ENCODE measurements around the gene KCNQ1OT1. TPM values are rescaled to one million over a fixed set of nuclear protein-coding genes. Genes with fewer than 3 reads are reported as not detected.

KCNQ1OT1 gene
- total RNA-seq, 2 donors from 2014 or later: 0.77 to 1.5 TPM

DNA sequence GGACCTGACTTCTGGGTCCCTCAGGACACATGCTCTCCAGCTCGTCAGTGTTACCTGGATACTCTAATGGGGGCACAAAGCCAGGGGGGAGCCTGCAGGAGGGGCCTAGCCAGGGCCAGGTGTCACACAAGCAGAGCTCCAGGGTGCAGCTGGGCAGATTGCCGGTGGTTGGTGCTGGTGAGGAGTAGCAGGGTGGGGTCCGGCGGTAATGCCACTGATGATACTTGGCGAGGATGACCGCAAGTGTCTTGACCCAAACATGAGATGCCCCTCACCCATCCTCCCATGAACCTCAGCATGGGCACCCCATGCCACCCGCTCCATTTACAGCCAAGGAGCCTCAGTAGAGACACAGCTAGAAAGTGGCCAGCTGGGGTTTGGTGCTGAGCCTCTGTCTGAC, 15.1 kb upstream of the KCNQ1OT1 start:
- no peak overlapping the region for H3K27ac ChIP-seq
- intact Hi-C loops (cut with DNase I): no loop called here
- DNase-seq: no peak
- H3K4me1 ChIP-seq: no peaks in the 10 kb centered on the region
- no peaks in the 10 kb centered on the region for H3K9me3 ChIP-seq
- H3K27me3 ChIP-seq: no peaks in the 10 kb centered on the region
- H3K36me3 ChIP-seq: no peaks in the 10 kb centered on the region
- TF ChIP-seq, protein P1, sequence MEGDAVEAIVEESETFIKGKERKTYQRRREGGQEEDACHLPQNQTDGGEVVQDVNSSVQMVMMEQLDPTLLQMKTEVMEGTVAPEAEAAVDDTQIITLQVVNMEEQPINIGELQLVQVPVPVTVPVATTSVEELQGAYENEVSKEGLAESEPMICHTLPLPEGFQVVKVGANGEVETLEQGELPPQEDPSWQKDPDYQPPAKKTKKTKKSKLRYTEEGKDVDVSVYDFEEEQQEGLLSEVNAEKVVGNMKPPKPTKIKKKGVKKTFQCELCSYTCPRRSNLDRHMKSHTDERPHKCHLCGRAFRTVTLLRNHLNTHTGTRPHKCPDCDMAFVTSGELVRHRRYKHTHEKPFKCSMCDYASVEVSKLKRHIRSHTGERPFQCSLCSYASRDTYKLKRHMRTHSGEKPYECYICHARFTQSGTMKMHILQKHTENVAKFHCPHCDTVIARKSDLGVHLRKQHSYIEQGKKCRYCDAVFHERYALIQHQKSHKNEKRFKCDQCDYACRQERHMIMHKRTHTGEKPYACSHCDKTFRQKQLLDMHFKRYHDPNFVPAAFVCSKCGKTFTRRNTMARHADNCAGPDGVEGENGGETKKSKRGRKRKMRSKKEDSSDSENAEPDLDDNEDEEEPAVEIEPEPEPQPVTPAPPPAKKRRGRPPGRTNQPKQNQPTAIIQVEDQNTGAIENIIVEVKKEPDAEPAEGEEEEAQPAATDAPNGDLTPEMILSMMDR (IDR thresholded peaks at IDR 0.05): no peak
- H3K4me3 ChIP-seq: no peak overlapping the region
- no peak overlapping the region for H3K9ac ChIP-seq (ENCODE audit: low read depth in 2 of 2, low read length in 2 of 2)

DNA sequence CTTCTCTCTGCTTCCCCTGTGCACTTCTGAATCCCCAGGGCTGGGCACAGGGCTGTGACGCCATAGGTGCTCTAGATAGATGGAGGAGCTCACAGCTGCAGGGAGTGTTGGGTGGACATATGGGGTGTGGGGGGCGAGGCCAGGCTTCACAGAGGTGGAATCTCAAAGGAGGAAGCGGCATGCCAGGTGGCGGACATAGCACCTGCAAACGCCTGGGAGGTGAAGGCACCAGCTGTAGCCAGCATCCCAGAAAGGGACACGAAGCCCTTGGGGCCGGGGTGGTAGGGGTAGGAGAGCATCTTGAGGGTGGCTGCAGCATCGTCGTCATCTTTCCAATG, 14.6 kb upstream of the KCNQ1OT1 start:
- no peak for DNase-seq
- Histone ChIP-seq H3K27ac (no peak overlapping the region), H3K9me3 (no peaks in the 10 kb centered on the region), H3K36me3 (no peaks in the 10 kb centered on the region), H3K27me3 (no peaks in the 10 kb centered on the region), H3K4me3 (no peak overlapping the region), H3K9ac (ENCODE audit: low read depth in 2 of 2, low read length in 2 of 2) (no peak overlapping the region), H3K4me1 (no peaks in the 10 kb centered on the region)
- intact Hi-C loops (cut with DNase I): no loop called here
- TF ChIP-seq, protein P1 (IDR thresholded peaks at IDR 0.05): no peak

DNA sequence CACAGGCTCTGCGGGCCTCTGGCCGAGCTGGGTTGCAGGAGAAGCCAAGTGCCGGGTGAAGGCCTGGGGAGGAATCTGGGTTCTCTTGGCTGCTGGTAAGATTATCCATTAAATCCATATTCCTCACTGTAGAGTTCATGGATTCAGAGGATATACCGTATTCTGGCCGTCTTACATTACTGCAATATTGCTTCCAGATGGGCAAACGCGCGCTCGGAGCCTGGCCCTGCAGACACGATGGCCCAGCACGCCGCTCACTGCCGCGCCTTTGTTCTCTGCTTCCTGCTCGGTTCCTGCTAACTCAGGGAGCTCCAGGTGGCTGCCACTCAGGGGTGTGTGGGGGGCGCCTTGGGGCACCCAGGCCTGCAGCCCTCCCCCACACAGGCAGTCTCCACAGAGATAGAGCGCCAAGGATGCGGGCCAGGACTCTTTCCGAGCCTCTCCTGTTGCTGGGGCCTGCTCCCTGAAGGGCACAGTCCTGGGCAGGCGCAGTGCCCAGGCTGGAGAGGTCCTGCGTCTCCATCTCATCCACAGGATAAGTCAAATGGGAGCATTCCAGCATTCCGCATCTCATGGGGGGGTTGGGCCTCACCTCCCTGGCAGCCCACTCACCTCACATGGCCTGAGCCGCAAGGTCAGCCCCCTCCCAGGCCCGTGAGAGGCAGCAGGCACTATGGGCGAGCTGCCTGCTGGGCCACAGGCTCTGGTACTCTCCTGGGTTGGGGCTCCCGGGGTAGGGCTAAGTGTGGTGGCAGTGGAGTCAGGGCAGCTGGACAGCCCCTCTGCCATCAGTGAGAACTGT, 14.1 kb upstream of the KCNQ1OT1 start:
- no peak for DNase-seq
- no peaks in the 10 kb centered on the region for H3K9me3 ChIP-seq
- intact Hi-C loops (cut with DNase I): no loop called here
- TF ChIP-seq, protein P1 (IDR thresholded peaks at IDR 0.05): no peak
- no peaks in the 10 kb centered on the region for H3K27me3 ChIP-seq
- H3K4me1 ChIP-seq: no peaks in the 10 kb centered on the region
- no peak overlapping the region for H3K4me3 ChIP-seq
- no peaks in the 10 kb centered on the region for H3K36me3 ChIP-seq
- H3K9ac ChIP-seq (ENCODE audit: low read depth in 2 of 2, low read length in 2 of 2): no peak overlapping the region
- no peak overlapping the region for H3K27ac ChIP-seq

DNA sequence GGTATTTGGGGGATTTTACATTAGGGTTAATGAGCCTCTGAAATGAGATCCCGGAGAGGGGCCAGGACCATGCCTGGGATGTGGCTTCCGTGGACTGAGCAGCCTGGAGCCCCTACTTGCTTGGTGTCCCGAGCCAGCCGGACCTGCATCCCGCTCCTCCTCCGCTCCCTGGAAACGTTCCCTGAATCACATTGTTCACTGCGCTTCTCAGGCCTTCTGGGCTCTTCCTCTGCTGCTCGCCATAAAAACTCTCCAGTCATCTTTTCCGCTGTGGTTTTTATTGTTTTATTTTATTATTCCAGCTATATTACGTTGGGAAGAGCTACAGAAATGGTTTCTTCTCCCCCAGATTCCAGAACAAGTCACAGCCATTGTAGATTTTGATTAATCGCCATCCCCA, 13.3 kb upstream of the KCNQ1OT1 start:
- Histone ChIP-seq H3K27me3 (no peaks in the 10 kb centered on the region), H3K27ac (no peak overlapping the region), H3K36me3 (no peaks in the 10 kb centered on the region), H3K9me3 (no peaks in the 10 kb centered on the region), H3K4me3 (no peak overlapping the region), H3K4me1 (no peaks in the 10 kb centered on the region), H3K9ac (ENCODE audit: low read depth in 2 of 2, low read length in 2 of 2) (no peak overlapping the region)
- intact Hi-C loops (cut with DNase I): no loop called here
- TF ChIP-seq, protein P1 (IDR thresholded peaks at IDR 0.05): no peak
- DNase-seq: no peak

DNA sequence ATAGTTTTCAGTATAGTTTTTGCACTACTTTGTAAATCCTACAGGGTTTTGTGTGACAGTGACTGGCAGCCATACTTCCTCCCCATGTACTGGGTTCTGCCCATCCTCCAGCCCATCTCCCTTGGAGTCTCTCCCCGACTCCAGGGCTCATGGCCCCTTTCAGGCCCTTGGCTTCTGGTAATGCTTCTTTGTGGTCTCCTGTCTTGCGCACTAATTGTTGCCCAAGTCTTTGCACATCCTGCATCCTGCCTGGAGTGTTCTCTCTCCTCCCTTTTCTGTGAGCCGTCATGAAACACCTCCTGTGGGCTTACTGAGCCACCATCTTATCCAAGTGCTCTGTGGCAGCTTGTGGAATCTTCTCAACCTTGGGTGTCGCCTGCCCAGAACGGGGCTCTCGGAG, 11.4 kb upstream of the KCNQ1OT1 start:
- Histone ChIP-seq H3K9me3 (no peaks in the 10 kb centered on the region), H3K36me3 (no peaks in the 10 kb centered on the region), H3K4me1 (no peaks in the 10 kb centered on the region), H3K4me3 (no peak overlapping the region), H3K9ac (ENCODE audit: low read depth in 2 of 2, low read length in 2 of 2) (no peak overlapping the region), H3K27ac (no peak overlapping the region), H3K27me3 (no peaks in the 10 kb centered on the region)
- DNase-seq: no peak
- intact Hi-C loops (cut with DNase I): no loop called here
- TF ChIP-seq, protein P1 (IDR thresholded peaks at IDR 0.05): no peak

Data from colonic mucosa (tissue), 4 donors.